Testis (tissue), 3 donors: ENCODE measurements around the gene PIK3AP1. TPM values are rescaled to one million over a fixed set of nuclear protein-coding genes. Genes with fewer than 3 reads are reported as not detected.

Experiments used
- DNase-seq: peaks from one replicate; pipeline ENCODE4 v3.0.0-alpha.2; 2019
- H3K27ac ChIP-seq, 2 donors: fragments of 200-600 bp; sonication (generic); one replicate each; pipeline ENCODE4 v1.5.1; 2019
- H3K27me3 ChIP-seq: fragments of 200-600 bp; sonication (generic); one replicate; pipeline ENCODE4 v1.5.1; 2019
- H3K36me3 ChIP-seq: fragments of 200-600 bp; sonication (generic); one replicate; pipeline ENCODE4 v1.5.1; 2017; ENCODE audit warnings: low read depth; ENCODE audit errors: missing control alignments
- H3K4me1 ChIP-seq: fragments of 200-600 bp; sonication (generic); one replicate; pipeline ENCODE4 v1.5.1; 2019
- H3K4me3 ChIP-seq, 2 donors: fragments of 200-600 bp; sonication (generic); one replicate each; pipeline ENCODE4 v1.5.1; 2017 to 2019
- H3K9me3 ChIP-seq: fragments of 200-600 bp; sonication (generic); one replicate; pipeline ENCODE4 v1.5.1; 2017
- CTCF ChIP-seq, 3 experiments: fragments of 450-650 bp in 2 of 3; fragments of 200-600 bp in 1 of 3; sonication (generic) in 1 of 3; IDR thresholded peaks; one replicate each; pipeline ENCODE4 v1.5.1; 2016 to 2019; ENCODE audit warnings: antibody characterized with exemption in 3 of 3, mild to moderate bottlenecking in 2 of 3, moderate library complexity in 1 of 3
- POLR2A ChIP-seq: fragments of 450-650 bp; IDR thresholded peaks from one replicate; pipeline ENCODE4 v1.6.1; 2017; ENCODE audit warnings: antibody characterized with exemption, mild to moderate bottlenecking, moderate library complexity
- WGBS, 2 donors: methylation state at CpG; one replicate each; pipeline ENCODE4 v1.1.5; 2018; 5-methylcytosine and 5-hydroxymethylcytosine counted together
- intact Hi-C: fragments of 100-400 bp; cut with DNase I; formaldehyde crosslinking; loops from one replicate; pipeline ENCODE4 v1.15.1; 2023; ENCODE audit warnings: low total_unique reads
- polyA plus RNA-seq: library from polyadenylated mRNA; stranded (reverse); fragments of 350-450 nt; fragmentation: Illumina TruSeq; extraction: RNeasy Lipid Tissue Mini Kit (QIAGEN cat#74804); gene quantifications from one replicate; pipeline ENCODE4 v1.2.3, GENCODE V29; 2014; ENCODE audit warnings: low read depth, low replicate concordance; ENCODE audit not compliant: insufficient read depth
- total RNA-seq, 2 donors: library from RNA; depleted of rRNA; stranded (reverse); fragments of >200 nt; gene quantifications; one replicate each; pipeline ENCODE4 v1.2.3, GENCODE V29; 2016

PIK3AP1 gene
- total and polyA plus RNA-seq, 3 donors from 2014 or later = 6.5 to 10.0 (median 6.6) TPM

GRCh38 chr10:96690755-96691730 lies 29.3 kb downstream of the PIK3AP1 start:
- no peak for TF ChIP-seq POLR2A
- no peak for TF ChIP-seq CTCF (IDR thresholded peaks at IDR 0.05)
- Histone ChIP-seq H3K27ac (no peak overlapping the region), H3K9me3 (no peaks in the 10 kb centered on the region), H3K4me3 (no peak overlapping the region), H3K36me3 (no peaks in the 10 kb centered on the region), H3K27me3 (no peaks in the 10 kb centered on the region), H3K4me1 (no peaks in the 10 kb centered on the region)
- no peak for DNase-seq
- 83 to 84% methylated on average over 9 of the region's 9 CpGs for WGBS, 2 donors
- intact Hi-C loops = no loop called here

GRCh38 chr10:96688789-96689188 lies 31.5 kb downstream of the PIK3AP1 start:
- Histone ChIP-seq H3K36me3 (no peaks in the 10 kb centered on the region), H3K27ac (no peak overlapping the region), H3K9me3 (no peaks in the 10 kb centered on the region), H3K4me3 (no peak overlapping the region), H3K4me1 (no peaks in the 10 kb centered on the region), H3K27me3 (no peaks in the 10 kb centered on the region)
- intact Hi-C loops = no loop called here
- WGBS, 2 donors = 86 to 93% methylated on average over 4 of the region's 4 CpGs
- DNase-seq = no peak
- TF ChIP-seq POLR2A (no peak), CTCF (IDR thresholded peaks at IDR 0.05) (no peak)

GRCh38 chr10:96687317-96688012 lies 32.8 kb downstream of the PIK3AP1 start:
- H3K27me3 ChIP-seq = no peaks in the 10 kb centered on the region
- no peak overlapping the region for H3K4me3 ChIP-seq
- TF ChIP-seq POLR2A = no peak
- TF ChIP-seq CTCF (IDR thresholded peaks at IDR 0.05) = no peak
- WGBS, 2 donors = 79 to 84% methylated on average over 8 of the region's 8 CpGs
- no peaks in the 10 kb centered on the region for H3K4me1 ChIP-seq
- intact Hi-C loops = no loop called here
- no peaks in the 10 kb centered on the region for H3K9me3 ChIP-seq
- H3K27ac ChIP-seq = no peak overlapping the region
- H3K36me3 ChIP-seq = no peaks in the 10 kb centered on the region
- DNase-seq = no peak

GRCh38 chr10:96686514-96686913 lies 33.8 kb downstream of the PIK3AP1 start:
- Histone ChIP-seq H3K4me1 (no peaks in the 10 kb centered on the region), H3K4me3 (no peak overlapping the region), H3K27ac (no peak overlapping the region), H3K27me3 (no peaks in the 10 kb centered on the region), H3K36me3 (no peaks in the 10 kb centered on the region), H3K9me3 (no peaks in the 10 kb centered on the region)
- no peak for DNase-seq
- TF ChIP-seq POLR2A (no peak), CTCF (IDR thresholded peaks at IDR 0.05) (no peak)
- intact Hi-C loops = no loop called here
- 85 to 86% methylated on average over 7 of the region's 7 CpGs for WGBS, 2 donors
